Left lobe of liver (tissue), 2 donors: ENCODE results near the gene ELP5. TPM values are rescaled to one million over a fixed set of nuclear protein-coding genes. Genes with fewer than 3 reads are reported as not detected.
A peak's percentile ranks its signal among the peaks of the same experiment; 100 is the strongest.

Experiments
- ATAC-seq: fragments of 200-7000 bp; cut with Tn5 transposase; one replicate; pipeline ENCODE4 v1.9.1; 2020; ENCODE audit warnings: mild to moderate bottlenecking, moderate library complexity
- DNase-seq: peaks from one replicate; pipeline ENCODE4 v3.0.0-alpha.2; 2020; ENCODE audit warnings: low spot score
- total RNA-seq: library from RNA; stranded (reverse); gene quantifications from one replicate; pipeline ENCODE4 v1.2.1, GENCODE V29; 2021
- donor health status: DM: no; HTN: no; CAD: no; lungs with moderate emphysema.
- donor health status: DM: no; HTN: yes; CAD: no.

The ELP5 gene
- total RNA-seq, 1 donor from 2014 or later = 27.5 TPM

DNA sequence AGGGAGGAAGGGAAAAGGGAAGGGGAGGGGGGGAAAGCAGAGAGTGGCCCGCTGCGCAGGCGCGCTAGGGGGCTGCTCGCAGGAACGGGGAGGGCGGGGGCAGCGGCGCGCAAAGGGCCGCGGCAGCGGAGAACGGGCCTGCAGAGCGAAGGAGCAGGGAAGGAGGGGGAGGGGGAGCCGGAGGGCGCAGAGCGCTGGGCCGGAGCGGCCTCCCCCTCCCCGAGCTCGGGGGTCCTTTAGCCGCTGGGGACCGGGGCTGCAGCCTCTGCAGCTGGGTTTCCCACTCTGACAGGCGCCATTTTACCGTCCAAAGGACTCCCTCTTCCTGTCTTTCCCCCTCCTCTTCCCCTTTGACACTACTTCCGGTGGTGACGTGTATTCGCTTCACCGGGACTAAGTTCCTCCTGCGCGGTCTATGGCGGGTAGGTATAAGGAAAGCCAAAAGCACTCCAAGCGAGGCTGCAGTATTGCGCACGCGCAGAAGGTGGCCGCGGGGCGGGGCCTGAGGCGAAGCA, 297 bp upstream of the ELP5 start, which contains the start of gene CTDNEP1:
Gene CTDNEP1 (minus strand): TSS at position 74 of the 515 bp plus-strand sequence. CDS start 438 bp downstream, outside the sequence.
- DNase-seq (peak; percentile 99), ATAC-seq (peak; percentile 87)

DNA sequence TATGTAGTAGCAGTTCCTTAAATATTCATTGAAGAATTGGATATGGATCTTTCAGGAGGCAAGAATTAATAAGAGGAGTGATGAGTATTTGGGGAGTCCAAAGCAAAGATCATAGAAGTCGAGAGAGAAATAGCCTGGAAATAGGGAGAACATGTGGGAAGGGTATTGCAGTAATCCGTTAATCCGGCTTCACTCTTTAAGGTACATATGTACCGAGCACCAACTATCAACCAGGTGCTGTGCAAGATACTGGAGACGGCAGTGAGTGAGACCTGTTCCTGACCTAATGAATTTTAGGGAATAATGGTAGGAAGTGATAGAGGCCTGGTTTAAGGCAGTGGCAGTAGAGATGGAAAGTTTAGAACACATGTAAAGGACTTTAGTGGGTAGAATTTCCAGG, 1.1 kb downstream of the ELP5 start:
- DNase-seq = no peak
- no peak for ATAC-seq

DNA sequence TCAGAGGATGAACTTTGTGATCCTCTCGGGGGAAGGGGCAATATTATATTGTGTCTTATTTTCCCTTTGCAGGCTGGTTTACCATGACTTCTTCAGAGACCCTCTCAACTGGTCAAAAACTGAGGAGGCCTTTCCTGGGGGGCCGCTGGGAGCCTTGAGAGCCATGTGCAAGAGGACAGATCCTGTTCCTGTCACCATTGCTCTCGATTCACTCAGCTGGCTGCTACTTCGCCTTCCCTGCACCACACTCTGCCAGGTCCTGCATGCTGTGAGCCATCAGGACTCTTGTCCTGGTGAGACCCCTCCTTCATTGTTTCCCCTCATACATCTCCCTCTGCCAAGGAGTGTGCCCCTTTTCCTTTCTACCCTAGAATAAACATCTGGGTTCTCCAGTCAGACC, 2.5 kb downstream of the ELP5 start:
- DNase-seq = no peak
- no peak for ATAC-seq

DNA sequence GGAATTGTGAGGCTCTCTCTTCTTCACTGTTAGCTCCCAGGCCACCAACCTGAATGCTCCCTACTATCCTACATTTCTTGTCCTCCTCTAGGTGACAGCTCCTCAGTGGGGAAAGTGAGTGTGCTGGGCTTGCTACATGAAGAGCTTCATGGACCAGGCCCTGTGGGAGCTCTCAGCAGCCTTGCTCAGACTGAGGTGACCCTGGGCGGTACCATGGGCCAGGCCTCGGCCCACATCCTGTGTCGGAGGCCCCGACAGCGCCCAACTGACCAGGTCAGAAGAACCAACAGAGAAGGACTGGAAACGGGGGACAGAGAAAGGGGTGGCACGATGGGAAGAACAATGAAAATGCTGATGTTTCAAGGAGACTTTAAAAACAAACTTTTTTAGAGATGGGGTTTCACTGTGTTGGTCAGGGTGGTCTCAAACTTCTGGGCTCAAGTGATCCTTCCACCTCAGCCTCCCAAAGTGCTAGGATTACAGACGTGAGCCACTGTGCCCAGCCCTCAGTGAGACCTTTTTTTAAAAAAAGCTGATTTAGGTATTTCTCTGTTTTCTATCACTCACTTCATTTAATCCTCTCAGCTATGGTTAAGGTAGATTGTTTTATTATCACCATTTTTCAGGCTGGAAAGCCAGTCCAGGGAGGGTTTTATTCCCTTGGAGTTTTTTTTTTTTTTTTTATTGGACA, 4.9 kb downstream of the ELP5 start:
- ATAC-seq (no peak), DNase-seq (no peak)

DNA sequence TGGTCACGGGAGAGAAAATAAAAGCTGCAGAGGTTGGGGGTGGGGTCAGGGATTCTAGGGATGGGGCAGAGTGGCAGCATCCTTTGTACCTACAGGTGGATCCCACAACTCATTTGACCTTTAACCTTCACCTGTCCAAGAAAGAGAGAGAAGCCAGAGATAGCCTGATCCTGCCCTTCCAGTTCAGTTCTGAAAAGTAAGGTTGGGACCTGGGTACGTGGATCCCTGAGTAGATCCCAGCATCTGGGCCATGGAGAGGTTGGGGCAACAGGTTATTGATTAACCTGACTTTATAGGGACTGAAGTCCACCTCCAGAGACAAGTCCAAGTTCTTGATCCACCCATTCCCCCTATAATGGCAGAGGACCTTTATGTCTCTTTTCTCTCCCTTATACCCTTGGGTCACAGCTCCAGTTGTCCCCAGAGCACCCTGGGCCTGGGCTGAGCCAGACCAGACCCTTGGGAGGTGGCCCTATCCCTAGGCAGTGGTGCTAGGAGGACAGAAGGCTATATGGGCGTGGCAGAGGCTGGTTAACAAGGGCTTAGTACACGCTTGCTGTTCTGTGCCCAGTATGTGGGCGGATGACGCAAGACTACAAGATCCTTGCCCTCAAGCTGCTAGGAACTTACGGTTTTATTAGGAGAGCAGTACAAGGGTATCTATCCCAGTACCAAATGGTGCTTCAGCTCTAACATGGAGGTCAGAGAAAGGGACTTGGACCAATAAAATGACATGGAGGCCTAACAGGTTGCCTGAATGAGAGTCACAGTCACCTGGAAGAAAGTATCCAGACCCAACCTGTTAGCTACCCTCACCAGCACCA, 6.9 kb downstream of the ELP5 start:
- DNase-seq (peak; percentile 92), ATAC-seq (peak; percentile 66)

DNA sequence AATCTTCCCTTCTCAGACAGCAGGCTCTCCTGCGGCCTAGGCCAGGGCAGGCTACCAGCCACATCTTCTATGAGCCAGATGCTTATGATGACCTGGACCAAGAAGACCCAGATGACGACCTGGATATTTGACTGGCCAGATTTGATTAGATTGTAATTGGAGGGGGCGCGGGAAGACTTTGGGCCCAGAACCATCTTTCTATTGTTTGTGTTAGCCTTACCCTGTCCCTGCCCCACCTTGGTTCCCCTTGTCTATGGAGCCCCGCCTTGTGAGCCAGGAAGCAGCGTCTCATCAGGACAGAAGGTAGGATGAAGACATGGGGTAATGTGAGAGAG, 7.5 kb downstream of the ELP5 start:
- no peak for DNase-seq
- ATAC-seq = peak; percentile 1

DNA sequence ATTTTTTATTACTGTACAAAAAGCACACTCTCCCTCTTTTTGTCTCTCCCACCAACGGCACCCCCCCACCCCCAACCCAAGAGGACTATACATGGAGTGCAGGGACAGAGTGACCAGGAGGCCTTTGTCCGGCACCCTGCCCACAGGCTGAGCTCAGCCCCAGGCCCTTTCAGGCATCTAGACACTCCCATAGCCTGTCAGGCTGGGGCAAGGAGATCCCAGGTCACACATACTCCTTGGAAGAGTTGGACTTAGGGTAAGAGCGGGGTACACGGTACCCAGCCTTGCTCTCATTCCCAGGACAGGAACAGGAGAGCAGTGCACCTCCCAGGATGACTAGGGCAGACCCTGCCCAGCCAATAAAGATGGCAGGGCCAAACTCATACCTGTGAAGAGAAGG, 8.1 kb downstream of the ELP5 start:
- no peak for DNase-seq
- ATAC-seq = peak; percentile 5

DNA sequence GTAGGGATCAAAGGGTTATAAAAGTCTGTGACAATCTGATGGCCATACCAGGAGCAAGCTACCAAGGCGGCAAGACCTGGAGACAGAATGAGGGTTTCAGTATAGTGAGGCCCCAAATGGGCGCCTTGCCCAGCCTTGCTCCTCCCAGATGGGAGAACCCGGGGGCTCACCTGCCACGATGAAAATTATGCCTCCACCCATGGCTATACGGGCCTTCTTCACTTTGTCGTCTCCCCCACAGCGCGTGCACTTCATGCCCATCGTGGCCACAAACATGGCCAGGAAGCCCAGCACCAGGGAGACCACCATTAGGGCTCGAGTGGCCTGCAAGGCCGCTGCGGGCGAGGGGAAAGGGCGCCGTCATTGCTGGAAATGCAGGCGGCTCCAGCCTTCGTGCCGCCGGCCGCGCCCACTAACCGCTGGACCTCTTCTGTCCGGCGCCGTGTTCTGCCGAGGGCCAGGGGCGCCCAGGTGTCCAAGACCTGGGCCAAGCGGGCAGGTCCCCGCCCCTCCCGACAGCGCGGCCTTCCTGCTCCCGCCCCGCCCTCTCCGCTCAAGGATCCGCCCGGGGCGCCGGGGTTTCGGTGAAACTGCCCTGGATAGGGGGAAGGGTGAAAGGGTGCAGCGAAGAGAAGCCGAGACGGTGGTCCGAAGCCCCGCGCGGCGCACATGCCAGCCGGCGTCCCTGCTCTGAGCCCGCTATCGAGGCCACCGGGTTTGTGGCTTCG, 8.8 kb downstream of the ELP5 start:
- peak; percentile 78 for ATAC-seq
- DNase-seq = peak; percentile 91

DNA sequence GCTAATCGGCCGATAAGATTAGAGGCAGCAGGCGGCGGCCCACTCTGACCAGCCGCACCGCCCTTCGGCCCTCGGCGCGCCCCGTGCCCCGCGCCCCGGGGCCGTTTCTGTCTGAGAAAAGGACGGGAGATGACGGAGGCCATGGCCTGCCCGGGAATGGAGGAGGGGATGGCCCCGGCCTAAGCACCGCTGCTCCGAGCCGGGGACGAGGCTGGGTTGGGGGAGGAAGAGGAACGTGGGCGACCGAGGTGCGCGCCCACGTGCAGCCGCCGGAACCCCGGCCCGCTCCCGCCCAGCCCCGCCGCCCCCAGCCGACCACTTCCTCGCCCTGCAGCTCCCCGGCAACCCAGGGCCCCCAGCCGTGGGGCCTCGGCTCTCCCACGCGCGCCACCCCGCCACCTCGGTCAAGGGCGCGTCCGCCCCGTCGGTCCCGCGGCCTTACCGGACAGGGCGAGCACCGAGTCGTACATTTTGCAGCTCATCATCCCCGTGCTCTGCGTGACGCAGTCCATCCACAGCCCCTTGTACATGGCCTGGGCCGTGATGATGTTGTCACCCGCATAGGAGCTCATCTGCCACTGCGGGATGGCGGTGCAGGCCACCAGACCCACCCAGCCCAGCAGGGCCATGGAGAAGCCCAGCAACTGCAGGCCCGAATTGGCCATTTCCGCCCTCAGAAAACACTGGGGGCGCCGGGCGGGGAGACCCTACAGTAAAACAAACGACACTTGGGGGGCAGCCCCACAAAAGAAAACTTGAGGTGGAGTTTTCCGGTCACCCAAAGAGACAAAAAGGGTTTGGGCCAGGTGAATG, 9.6 kb downstream of the ELP5 start:
- ATAC-seq = peak; percentile 30
- no peak for DNase-seq

DNA sequence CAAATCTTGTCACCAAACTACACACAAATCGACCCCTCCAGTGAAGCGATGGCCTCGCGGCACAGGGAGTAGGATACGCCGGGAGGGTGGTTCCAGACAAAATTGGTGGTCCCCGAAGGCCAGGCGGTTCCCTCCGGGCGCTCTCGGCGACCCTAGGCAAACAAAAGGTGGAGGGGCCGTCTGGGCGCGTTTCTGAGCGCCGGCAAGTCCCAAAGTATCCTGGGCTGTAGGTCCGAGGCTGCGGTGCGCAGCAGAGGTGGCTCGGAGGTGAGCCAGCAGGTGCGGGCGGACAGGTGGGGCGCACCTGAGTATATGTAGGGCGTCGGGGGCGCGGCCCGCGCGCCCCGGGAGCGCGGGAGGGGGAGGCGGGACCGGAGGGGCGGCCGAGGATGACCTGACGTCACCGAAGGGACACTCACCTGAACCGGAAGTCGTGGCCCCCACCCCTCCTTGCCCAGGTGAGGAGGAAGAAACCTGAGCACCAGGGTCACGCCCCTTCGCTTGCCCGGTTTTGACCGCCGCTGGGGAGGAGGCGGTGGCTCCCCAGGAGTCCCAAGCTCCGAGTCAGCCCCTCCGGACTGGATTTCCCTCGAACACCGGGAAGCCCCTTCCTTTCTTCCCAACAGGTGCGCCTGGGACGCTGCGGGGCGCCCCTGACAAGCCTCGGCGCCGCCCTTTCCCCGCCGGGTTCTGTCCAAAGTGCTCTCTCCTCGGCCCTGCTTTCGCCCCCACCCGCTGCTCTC, 10.3 kb downstream of the ELP5 start, which contains the start of gene CLDN7:
Gene CLDN7 (minus strand): TSS at position 287 of the 743 bp plus-strand sequence. CDS start 435 bp downstream, outside the sequence.
- DNase-seq = peak; percentile 62
- ATAC-seq = no peak

DNA sequence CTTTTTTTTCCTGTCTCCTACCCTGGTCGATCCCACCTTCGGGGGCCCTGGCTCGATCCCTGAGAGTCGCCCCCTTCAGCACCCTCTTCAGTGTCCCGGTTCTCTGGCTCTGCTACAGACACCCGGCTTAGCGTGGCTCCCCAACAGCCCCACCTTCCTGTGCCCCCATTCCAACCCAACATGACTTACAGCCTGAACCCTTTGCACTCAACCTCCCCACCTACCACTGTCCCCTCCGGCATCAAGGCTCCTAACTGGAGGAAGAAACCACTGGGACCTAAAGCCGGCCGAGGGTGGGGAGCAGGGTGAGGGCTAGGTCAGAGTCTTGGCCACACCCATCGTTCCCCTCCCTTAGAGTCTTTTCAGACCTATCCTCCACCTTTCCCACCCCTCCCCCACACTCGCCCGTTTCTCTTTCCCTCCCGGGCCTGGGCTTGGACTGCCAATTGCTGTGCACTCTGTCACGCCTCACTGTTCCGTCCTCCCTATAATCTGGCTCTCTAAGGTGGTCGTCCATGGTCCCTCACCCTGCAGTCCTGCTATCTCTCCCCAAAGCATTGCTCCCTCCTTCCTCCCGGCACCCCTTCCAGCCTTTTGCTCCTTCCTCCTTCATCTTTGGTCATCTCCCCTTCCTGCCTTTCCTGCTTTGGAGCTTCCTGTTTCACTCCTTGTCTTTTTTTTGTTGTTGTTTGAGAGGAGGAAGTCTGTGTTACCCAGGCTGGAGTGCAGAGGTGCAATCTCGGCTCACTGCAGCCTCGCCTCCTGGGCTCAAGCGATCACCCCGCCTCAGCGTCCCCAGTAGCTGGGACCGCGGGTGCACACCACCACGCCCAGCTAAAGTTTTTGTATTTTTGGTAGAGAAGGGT, 11.2 kb downstream of the ELP5 start:
- no peak for ATAC-seq
- DNase-seq = no peak

DNA sequence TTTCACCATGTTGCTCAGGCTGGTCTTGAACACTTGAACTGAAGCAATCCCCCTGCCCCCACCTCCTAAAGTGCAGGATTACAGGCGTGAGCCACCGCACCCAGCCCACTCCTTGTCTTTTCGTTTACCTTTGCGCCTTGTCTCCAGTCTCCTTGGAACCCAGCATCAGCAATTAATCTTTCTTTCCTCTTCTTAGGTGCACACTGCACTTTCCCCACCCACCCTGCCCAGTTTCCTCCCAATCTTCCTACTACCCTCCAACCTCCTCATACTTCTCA, 11.7 kb downstream of the ELP5 start:
- DNase-seq (no peak), ATAC-seq (no peak)

DNA sequence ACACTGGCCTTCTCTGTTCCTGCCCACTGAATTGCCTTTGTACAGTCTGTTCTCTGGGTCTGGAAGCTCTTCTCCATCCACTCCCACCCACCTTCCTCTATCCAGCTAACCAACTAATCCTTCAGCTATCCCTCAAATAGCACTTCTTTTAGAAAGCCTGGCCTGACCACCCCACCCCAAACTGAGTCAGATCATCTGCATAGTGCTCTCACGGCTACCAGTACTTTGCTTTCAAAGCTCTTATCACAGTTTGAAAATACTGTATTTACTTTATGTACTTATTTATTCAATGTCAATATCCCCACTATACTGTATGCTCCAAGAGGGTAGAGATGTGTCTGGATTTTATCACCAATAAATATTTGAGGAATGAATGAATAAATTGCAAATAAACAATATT, 14.8 kb downstream of the ELP5 start:
- ATAC-seq (no peak), DNase-seq (no peak)

DNA sequence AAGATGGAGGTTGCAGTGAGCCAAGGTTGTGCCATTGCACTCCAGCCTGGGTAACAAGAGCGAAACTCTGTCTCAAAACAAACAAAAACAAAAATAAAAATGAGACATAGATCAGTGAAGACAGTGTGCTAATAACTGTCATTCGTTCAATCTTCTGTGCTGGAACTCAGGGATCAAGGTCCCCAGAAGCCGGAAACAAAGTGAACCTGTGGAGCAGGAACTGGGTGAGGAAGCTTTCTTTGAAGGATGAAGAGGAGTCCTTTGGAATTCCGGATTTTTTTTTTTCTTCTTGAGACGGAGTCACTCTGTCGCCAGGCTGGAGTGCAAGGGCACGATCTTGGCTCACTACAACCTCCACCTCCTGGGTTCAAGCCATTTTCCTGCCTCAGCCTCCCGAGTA, 27.4 kb downstream of the ELP5 start:
- ATAC-seq = no peak
- no peak for DNase-seq

DNA sequence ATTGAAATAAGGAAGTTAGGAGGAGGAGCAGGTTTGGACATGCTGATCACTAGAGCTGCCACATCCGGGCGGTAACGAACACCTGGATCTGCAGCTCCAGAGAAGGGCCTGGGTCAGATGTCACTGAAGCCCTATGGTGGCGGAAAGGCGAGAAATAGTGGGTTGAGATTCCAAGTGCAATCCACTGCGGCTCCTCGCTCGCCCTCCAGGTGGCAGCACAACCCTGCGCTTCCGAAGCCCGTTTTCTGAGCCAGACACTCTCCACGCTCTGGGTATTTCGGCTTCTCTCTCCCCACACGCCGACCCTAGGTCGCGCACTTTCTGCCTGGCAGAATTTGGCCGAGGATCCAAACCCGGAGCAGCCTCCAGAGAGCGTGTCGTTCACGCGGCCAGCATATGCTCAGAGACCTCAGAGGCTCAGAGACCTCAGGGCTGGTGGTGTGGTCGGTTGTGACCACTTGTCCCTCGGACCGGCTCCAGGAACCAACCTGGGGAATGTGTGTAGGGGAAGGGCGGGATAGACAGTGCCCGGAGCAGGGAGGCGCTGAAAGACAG, 28.6 kb downstream of the ELP5 start:
- peak; percentile 87 for ATAC-seq
- DNase-seq = peak; percentile 85

DNA sequence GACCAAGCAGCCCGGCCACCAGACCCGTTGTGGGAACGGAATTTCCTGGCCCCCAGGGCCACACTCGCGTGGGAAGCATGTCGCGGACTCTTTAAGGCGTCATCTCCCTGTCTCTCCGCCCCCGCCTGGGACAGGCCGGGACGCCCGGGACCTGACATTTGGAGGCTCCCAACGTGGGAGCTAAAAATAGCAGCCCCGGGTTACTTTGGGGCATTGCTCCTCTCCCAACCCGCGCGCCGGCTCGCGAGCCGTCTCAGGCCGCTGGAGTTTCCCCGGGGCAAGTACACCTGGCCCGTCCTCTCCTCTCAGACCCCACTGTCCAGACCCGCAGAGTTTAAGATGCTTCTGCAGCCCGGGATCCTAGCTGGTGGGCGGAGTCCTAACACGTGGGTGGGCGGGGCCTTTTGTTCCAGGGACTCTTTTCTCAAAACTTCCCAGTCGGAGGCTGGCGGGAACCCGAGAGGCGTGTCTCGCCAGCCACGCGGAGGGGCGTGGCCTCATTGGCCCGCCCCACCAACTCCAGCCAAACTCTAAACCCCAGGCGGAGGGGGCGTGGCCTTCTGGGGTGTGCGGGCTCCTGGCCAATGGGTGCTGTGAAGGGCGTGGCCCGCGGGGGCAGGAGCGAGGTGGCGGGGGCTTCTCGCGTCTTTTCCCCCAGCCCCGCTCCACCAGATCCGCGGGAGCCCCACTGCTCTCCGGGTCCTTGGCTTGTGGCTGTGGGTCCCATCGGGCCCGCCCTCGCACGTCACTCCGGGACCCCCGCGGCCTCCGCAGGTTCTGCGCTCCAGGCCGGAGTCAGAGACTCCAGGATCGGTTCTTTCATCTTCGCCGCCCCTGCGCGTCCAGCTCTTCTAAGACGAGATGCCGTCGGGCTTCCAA, 29.3 kb downstream of the ELP5 start, which contains the start of gene SLC2A4:
Gene SLC2A4 (plus strand): TSS at position 645 of the 879 bp plus-strand sequence. CDS start 217 bp downstream, at position 862.
- ATAC-seq (peak; percentile 89), DNase-seq (peak; percentile 97)

DNA sequence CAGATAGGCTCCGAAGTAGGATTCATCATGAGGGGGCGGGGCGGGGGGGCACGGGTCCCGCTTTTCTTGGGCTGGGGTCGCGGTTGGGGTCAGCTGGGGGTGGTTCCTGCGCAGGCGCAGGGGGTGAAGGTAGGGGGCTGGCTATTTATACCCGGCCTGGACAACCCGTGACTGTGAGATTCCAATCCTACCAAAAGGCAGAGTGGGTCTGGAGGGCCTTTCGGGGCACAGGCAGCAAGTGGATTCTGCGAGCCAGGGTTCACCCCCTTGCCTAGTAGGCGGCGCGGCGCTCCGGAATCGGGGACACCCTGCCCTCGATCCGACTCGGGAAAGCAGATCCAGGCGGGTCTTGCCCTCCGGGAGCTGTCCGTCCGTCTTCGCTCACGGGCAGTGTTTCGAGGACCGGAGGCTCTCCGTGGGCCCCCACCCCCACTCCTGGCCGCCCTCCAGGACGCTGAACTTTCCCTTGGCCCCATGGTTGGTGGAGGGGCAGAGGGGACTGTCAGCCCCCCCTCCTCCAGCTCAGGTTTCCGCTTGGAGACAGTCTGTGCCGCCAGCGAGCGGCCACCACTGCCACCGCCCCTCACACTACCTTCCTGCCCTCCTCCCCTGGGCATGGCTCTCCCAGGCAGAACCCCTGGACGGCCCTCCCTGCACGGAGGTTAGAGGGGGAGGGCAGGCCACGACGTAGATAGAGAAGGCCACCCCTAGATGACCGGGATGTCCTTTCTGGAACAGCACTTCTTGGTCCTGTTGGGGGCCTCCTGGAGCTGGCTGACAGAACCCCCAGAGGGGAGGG, 30.1 kb downstream of the ELP5 start:
- peak; percentile 60 for DNase-seq
- ATAC-seq = no peak
